CD4-positive, alpha-beta memory T cell (primary cell): Measurements from ENCODE around the gene FAAH. TPM values are rescaled to one million over a fixed set of nuclear protein-coding genes. Genes with fewer than 3 reads are reported as not detected.

Experiments used
- CTCF ChIA-PET: fragments of 350-600 bp; sonication (Branson Sonifier 250); formaldehyde crosslinking; loops from one replicate; lab custom pipeline; 2021; ENCODE audit warnings: inconsistent platforms; ENCODE audit not compliant: partially characterized antibody; lab: Charles Lee
- POLR2A ChIA-PET: fragments of 350-600 bp; sonication (Branson Sonifier 250); formaldehyde crosslinking; loops from one replicate; lab custom pipeline; 2021; ENCODE audit not compliant: partially characterized antibody; lab: Charles Lee
- DNase-seq, 5 donors: peaks; one replicate each; pipeline versions ENCODE4 v3.0.0 to v3.0.0-alpha.2; 2020 to 2022; ENCODE audit warnings: mixed read lengths in 1 of 5
- H3K27ac ChIP-seq: one replicate; pipeline ENCODE4 v1.7.0; 2013; ENCODE audit warnings: low read depth, low read length
- H3K27me3 ChIP-seq: 2 replicates; pipeline ENCODE4 v1.7.0; 2013; ENCODE audit warnings: mild to moderate bottlenecking, low read length, moderate library complexity; ENCODE audit not compliant: insufficient read depth
- H3K36me3 ChIP-seq: 2 replicates; pipeline ENCODE4 v1.7.0; 2013; ENCODE audit warnings: mild to moderate bottlenecking, low read length, moderate library complexity; ENCODE audit not compliant: insufficient read depth
- H3K4me1 ChIP-seq: 2 replicates; pipeline ENCODE4 v1.7.0; 2013; ENCODE audit warnings: mild to moderate bottlenecking, low read length, moderate library complexity; ENCODE audit not compliant: insufficient read depth
- H3K4me3 ChIP-seq, 2 donors: one replicate each; pipeline ENCODE4 v1.7.0; 2013; ENCODE audit warnings: low read length in 2 of 2, mild to moderate bottlenecking in 1 of 2
- H3K9me3 ChIP-seq, 2 donors: one replicate each; pipeline ENCODE4 v1.7.0; 2013; ENCODE audit warnings: low read length in 2 of 2, control low read depth in 1 of 2; ENCODE audit not compliant: control insufficient read depth in 1 of 2
- H3K27ac Mint-ChIP-seq, 7 donors: one replicate each; pipeline ENCODE4 v1.8.0; 2020 to 2021; ENCODE audit warnings: mixed read lengths in 7 of 7, mild to moderate bottlenecking in 6 of 7, inconsistent platforms in 3 of 7, moderate library complexity in 3 of 7
- H3K27me3 Mint-ChIP-seq, 2 donors: one replicate each; pipeline ENCODE4 v1.8.0; 2020 to 2021; ENCODE audit warnings: mixed read lengths in 2 of 2
- H3K36me3 Mint-ChIP-seq, 2 donors: one replicate each; pipeline ENCODE4 v1.8.0; 2020 to 2021; ENCODE audit warnings: mixed read lengths in 2 of 2, inconsistent platforms in 1 of 2, mild to moderate bottlenecking in 1 of 2
- H3K4me1 Mint-ChIP-seq, 4 donors: one replicate each; pipeline ENCODE4 v1.8.0; 2020 to 2021; ENCODE audit warnings: mixed read lengths in 4 of 4, mild to moderate bottlenecking in 1 of 4
- H3K4me3 Mint-ChIP-seq, 8 donors: one replicate each; pipeline ENCODE4 v1.8.0; 2020 to 2021; ENCODE audit warnings: mixed read lengths in 8 of 8, mild to moderate bottlenecking in 7 of 8, moderate library complexity in 6 of 8, inconsistent platforms in 3 of 8
- H3K9me3 Mint-ChIP-seq, 8 donors: one replicate each; pipeline ENCODE4 v1.8.0; 2020 to 2021; ENCODE audit warnings: mixed read lengths in 8 of 8, mild to moderate bottlenecking in 5 of 8, inconsistent platforms in 3 of 8, moderate library complexity in 1 of 8
- intact Hi-C: fragments of 100-400 bp; cut with micrococcal nuclease; formaldehyde crosslinking; loops from one replicate; pipeline ENCODE4 v1.15.1; 2023
- polyA plus RNA-seq, 2 donors: library from polyadenylated mRNA; unstranded; fragments of 300-500 nt; fragmentation: Illumina TruSeq; gene quantifications; one replicate each; pipeline ENCODE4 v1.2.3, GENCODE V29; 2021
- total RNA-seq, 2 experiments: library from RNA; stranded (reverse); gene quantifications; one replicate each; pipeline ENCODE4 v1.2.3, GENCODE V29; 2021

The FAAH gene
- total and polyA plus RNA-seq, 4 experiments from 2014 or later = 2.0 to 10.7 (median 5.9) TPM

- intact Hi-C loops = no loop called here
- Mint-ChIP-seq H3K36me3 (no peaks in the 10 kb centered on the region), H3K9me3 (peaks cover 0 to 2% (median 0%) of the 10 kb centered on the region in 8 donors), H3K4me3 (no peak overlapping the region), H3K4me1 (peaks cover 1 to 48% (median 23%) of the 10 kb centered on the region in 4 donors), H3K27me3 (peaks cover 5 to 21% of the 10 kb centered on the region in 2 donors), H3K27ac (peak overlapping the region in 4 of 7 donors; percentile 19 to 74 (median 61))
- no peaks in the 10 kb centered on the region for H3K27me3 ChIP-seq
- no peak overlapping the region for H3K27ac ChIP-seq
- ChIA-PET POLR2A (no interaction called here), CTCF (no interaction called here)
- DNase-seq = no peak
- H3K4me3 ChIP-seq = no peak overlapping the region
- H3K9me3 ChIP-seq = no peaks in the 10 kb centered on the region
- peaks cover 38% of the 10 kb centered on the region for H3K4me1 ChIP-seq
- no peaks in the 10 kb centered on the region for H3K36me3 ChIP-seq
Observed at GRCh38 chr1:46420533-46420915, 26.4 kb downstream of the FAAH start.

GRCh38 chr1:46421739-46422138 lies 27.6 kb downstream of the FAAH start:
- Histone ChIP-seq H3K4me1 (peaks cover 32% of the 10 kb centered on the region), H3K27me3 (no peaks in the 10 kb centered on the region), H3K4me3 (no peak overlapping the region), H3K9me3 (no peaks in the 10 kb centered on the region), H3K36me3 (no peaks in the 10 kb centered on the region), H3K27ac (peak overlapping the region; percentile 50)
- peak overlapping the region in 2 of 8 donors; percentile 12 to 24 for H3K4me3 Mint-ChIP-seq
- H3K36me3 Mint-ChIP-seq = peaks cover 0 to 3% of the 10 kb centered on the region in 2 donors
- H3K27me3 Mint-ChIP-seq = peaks cover 7 to 21% of the 10 kb centered on the region in 2 donors
- ChIA-PET CTCF (interaction anchor here (0.9 to 1.3 kb wide), 8 partner anchors 8 to 44 kb away, joined by 3 to 10 read pairs (median 4); no protein-coding TSS in a partner anchor), POLR2A (interaction anchor here (0.7 to 4.8 kb wide), 6 partner anchors 7 to 26 kb away, joined by 3 to 45 read pairs (median 4); no protein-coding TSS in a partner anchor)
- DNase-seq = no peak
- H3K9me3 Mint-ChIP-seq = peaks cover 0 to 2% (median 0%) of the 10 kb centered on the region in 8 donors
- peaks cover 1 to 49% (median 24%) of the 10 kb centered on the region in 4 donors for H3K4me1 Mint-ChIP-seq
- intact Hi-C loops = no loop called here
- H3K27ac Mint-ChIP-seq = peak overlapping the region; percentile 81 to 98 (median 95)

GRCh38 chr1:46422261-46422871 lies 28.2 kb downstream of the FAAH start:
- ChIA-PET POLR2A (interaction anchor here (0.9 to 4.8 kb wide), 6 partner anchors 8 to 25 kb away, joined by 3 to 45 read pairs (median 4); no protein-coding TSS in a partner anchor), CTCF (interaction anchor here (0.7 to 1.3 kb wide), 8 partner anchors 9 to 44 kb away, joined by 3 to 10 read pairs (median 4); no protein-coding TSS in a partner anchor)
- Histone ChIP-seq H3K27me3 (no peaks in the 10 kb centered on the region), H3K4me1 (peaks cover 32% of the 10 kb centered on the region), H3K36me3 (no peaks in the 10 kb centered on the region), H3K4me3 (no peak overlapping the region), H3K27ac (peak overlapping the region; percentile 50), H3K9me3 (no peaks in the 10 kb centered on the region)
- Mint-ChIP-seq H3K27me3 (peaks cover 7 to 22% of the 10 kb centered on the region in 2 donors), H3K9me3 (peaks cover 0 to 2% (median 0%) of the 10 kb centered on the region in 8 donors), H3K4me3 (peak overlapping the region; percentile 69 to 87 (median 74)), H3K4me1 (peaks cover 1 to 49% (median 24%) of the 10 kb centered on the region in 4 donors), H3K36me3 (peaks cover 0 to 6% of the 10 kb centered on the region in 2 donors), H3K27ac (peak overlapping the region; percentile 81 to 98 (median 95))
- DNase-seq = peak; percentile 40 to 66 (median 55)
- intact Hi-C loops = no loop called here

GRCh38 chr1:46423574-46424240 lies 29.6 kb downstream of the FAAH start:
- peaks cover 0 to 2% (median 0%) of the 10 kb centered on the region in 8 donors for H3K9me3 Mint-ChIP-seq
- POLR2A ChIA-PET = interaction anchor here (1.0 to 4.8 kb wide), 3 partner anchors 9 to 14 kb away, joined by 4 to 45 read pairs (median 6); no protein-coding TSS in a partner anchor
- peak overlapping the region in 6 of 7 donors; percentile 81 to 98 (median 96) for H3K27ac Mint-ChIP-seq
- DNase-seq = no peak
- peaks cover 1 to 42% (median 20%) of the 10 kb centered on the region in 4 donors for H3K4me1 Mint-ChIP-seq
- H3K4me3 Mint-ChIP-seq = peak overlapping the region; percentile 63 to 86 (median 70)
- H3K4me1 ChIP-seq = peaks cover 32% of the 10 kb centered on the region
- H3K4me3 ChIP-seq = no peak overlapping the region
- H3K9me3 ChIP-seq = no peaks in the 10 kb centered on the region
- H3K27ac ChIP-seq = peak overlapping the region; percentile 50
- H3K36me3 ChIP-seq = no peaks in the 10 kb centered on the region
- CTCF ChIA-PET = interaction anchor here (1.0 kb wide), 1 partner anchor 23 kb away, joined by 3 read pairs; no protein-coding TSS in a partner anchor
- peaks cover 7 to 26% of the 10 kb centered on the region in 2 donors for H3K27me3 Mint-ChIP-seq
- H3K36me3 Mint-ChIP-seq = peaks cover 0 to 14% of the 10 kb centered on the region in 2 donors
- intact Hi-C loops = no loop called here
- no peaks in the 10 kb centered on the region for H3K27me3 ChIP-seq

- Mint-ChIP-seq H3K36me3 (peaks cover 0 to 14% of the 10 kb centered on the region in 2 donors), H3K27ac (peak overlapping the region; percentile 22 to 96 (median 82)), H3K4me1 (peaks cover 0 to 42% (median 19%) of the 10 kb centered on the region in 4 donors), H3K4me3 (peak overlapping the region; percentile 63 to 86 (median 70)), H3K9me3 (peaks cover 0 to 2% (median 0%) of the 10 kb centered on the region in 8 donors), H3K27me3 (peaks cover 11 to 24% of the 10 kb centered on the region in 2 donors)
- no peaks in the 10 kb centered on the region for H3K27me3 ChIP-seq
- no peaks in the 10 kb centered on the region for H3K9me3 ChIP-seq
- no peak for DNase-seq
- ChIA-PET CTCF (interaction anchor here (0.8 to 2.5 kb wide), 6 partner anchors 10 to 22 kb away, joined by 3 to 15 read pairs (median 6); no protein-coding TSS in a partner anchor), POLR2A (interaction anchor here (1.3 to 4.8 kb wide), 2 partner anchors 10 to 104 kb away, joined by 4 to 45 read pairs; no protein-coding TSS in a partner anchor)
- H3K36me3 ChIP-seq = no peaks in the 10 kb centered on the region
- peaks cover 32% of the 10 kb centered on the region for H3K4me1 ChIP-seq
- H3K4me3 ChIP-seq = peak overlapping the region in 1 of 2 donors; percentile 9
- peak overlapping the region; percentile 50 for H3K27ac ChIP-seq
- intact Hi-C loops = no loop called here
Observed at GRCh38 chr1:46424730-46425129, 30.6 kb downstream of the FAAH start.

GRCh38 chr1:46425726-46426125 lies 31.6 kb downstream of the FAAH start:
- Histone ChIP-seq H3K27me3 (no peaks in the 10 kb centered on the region), H3K9me3 (no peaks in the 10 kb centered on the region), H3K36me3 (no peaks in the 10 kb centered on the region), H3K4me3 (no peak overlapping the region), H3K4me1 (peaks cover 27% of the 10 kb centered on the region), H3K27ac (no peak overlapping the region)
- peaks cover 0 to 33% (median 17%) of the 10 kb centered on the region in 4 donors for H3K4me1 Mint-ChIP-seq
- H3K9me3 Mint-ChIP-seq = peaks cover 0 to 2% (median 0%) of the 10 kb centered on the region in 8 donors
- no peak for DNase-seq
- intact Hi-C loops = no loop called here
- peak overlapping the region in 6 of 8 donors; percentile 3 to 67 (median 36) for H3K4me3 Mint-ChIP-seq
- POLR2A ChIA-PET = interaction anchor here (0.6 to 4.8 kb wide), 3 partner anchors 11 to 246 kb away, joined by 3 to 45 read pairs (median 4); partner anchors contain the start of gene TEX38
- H3K27ac Mint-ChIP-seq = peak overlapping the region in 3 of 7 donors; percentile 10 to 85 (median 81)
- CTCF ChIA-PET = interaction anchor here (0.9 to 2.5 kb wide), 4 partner anchors 11 to 20 kb away, joined by 3 to 15 read pairs (median 9); no protein-coding TSS in a partner anchor
- peaks cover 2 to 14% of the 10 kb centered on the region in 2 donors for H3K36me3 Mint-ChIP-seq
- H3K27me3 Mint-ChIP-seq = peaks cover 11 to 24% of the 10 kb centered on the region in 2 donors
